Fibroblast of peridontal ligament (primary cell): Measurements from ENCODE around the gene TMEM51.
"Not testable (repeated sequence)": the region's sequence is repeated elsewhere in the genome, so short reads cannot be mapped to it uniquely, and the experiment has no call there.

Experiments used
- DNase-seq: peaks from one replicate; pipeline ENCODE4 v3.0.0-alpha.2; 2010; ENCODE audit errors: extremely low read depth

TMEM51 gene

DNA sequence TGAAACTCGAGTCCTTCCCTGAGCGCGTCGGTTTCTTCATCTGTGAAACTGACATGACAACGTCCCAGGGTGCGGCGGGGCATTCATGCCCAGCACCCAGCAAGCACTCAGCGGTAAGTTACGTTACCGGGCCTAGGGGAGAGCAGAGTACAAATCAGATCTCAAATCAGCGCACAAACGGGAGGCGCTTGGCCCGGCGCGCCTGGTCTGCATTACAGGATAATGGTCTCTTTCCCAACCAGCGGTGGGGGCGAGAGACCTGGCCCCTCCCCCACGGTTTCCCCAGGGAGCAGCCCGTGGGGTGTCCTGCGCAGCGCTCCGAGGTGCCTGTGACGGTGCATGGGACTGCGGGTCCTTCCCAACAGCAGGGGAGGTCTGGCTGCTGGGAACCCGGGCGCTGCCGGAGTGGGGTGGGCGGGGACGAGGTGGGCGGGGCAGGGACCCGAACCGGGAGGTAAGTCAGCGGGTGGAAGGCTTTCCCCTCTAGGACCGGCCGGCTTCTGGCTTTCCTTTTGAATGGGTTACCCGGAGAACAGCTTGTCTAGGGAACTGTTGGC, 1.0 kb downstream of the TMEM51 start:
- no peak for DNase-seq

- DNase-seq: no peak
These were observed 1.6 kb downstream of the TMEM51 start for GRCh38 chr1:15155191-15155590.

DNA sequence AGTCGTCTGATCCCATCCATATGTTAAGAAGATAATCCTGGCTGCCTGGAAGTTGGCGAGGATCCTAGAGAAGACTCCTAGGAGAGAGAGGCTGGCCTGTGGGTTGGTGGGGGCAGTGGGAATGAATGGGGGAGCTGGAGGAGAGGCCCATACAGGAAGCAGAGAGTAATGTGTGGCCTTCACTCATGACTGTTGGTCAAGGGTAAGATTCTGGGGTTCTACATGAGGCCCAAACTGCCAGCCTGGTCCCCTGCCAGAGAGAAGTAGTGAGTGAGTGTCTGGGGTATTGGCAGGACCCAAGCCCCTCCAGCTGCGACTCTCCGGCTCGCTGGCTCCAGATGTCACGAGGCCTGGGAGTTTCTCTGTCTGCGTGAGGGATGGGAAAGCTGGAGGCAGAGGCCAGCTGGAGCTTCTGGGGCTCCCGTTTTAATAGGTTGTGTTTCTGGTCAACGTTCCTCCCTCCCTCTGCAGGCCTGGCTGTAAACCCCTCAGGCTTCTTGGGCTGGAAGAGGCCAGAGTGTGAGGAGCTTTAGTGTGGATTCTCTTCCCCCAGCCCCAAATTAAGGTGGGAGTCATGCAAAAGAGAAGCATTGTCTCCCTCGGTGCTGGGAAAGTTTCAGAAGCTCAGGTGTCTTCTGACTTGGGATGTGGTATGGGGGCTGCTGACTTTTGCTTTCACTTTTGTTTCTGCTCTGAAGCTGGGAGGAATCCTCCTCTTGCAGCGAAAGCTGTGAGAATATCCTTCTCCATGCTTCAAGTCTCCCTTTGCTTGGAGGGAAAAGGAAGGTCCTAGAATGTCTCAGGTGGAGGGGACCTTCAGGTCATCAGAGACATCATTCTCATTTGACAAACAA, 2.6 kb downstream of the TMEM51 start:
- no peak for DNase-seq

DNA sequence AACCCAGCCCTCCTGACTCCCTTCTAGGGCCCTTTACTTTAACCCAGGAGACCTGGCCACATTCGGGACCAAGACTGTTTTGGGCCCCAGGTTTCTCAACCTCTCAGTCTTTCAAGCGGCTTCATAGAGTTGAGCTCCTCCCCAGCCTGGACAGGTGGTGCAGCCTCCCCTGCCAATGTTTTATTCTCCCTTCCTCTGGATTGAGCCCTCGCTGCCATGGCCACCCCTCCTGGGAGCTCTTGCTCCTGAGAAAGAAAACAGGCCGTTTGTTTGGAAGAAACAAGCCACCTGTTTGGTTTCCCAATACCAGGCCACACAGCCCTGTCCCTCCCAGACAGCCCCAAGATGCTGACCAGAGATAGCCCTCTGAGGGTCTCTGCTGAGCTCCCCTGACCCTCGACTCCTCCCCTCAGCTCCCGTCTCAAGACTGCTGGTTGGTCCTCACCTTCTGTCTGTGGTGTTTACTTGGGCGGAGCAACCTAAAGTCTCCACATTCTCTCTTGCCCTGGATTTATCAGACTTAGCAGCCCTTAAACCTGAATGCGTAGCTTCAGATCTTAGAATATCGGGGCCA, 3.3 kb downstream of the TMEM51 start:
- DNase-seq: no peak

- no peak for DNase-seq
These were observed 4.2 kb downstream of the TMEM51 start for GRCh38 chr1:15157524-15158399.

- no peak for DNase-seq
These were observed 5.1 kb downstream of the TMEM51 start for GRCh38 chr1:15158506-15159165.

- no peak for DNase-seq
These were observed 5.6 kb downstream of the TMEM51 start for GRCh38 chr1:15159166-15159555.

GRCh38 chr1:15160626-15161025, 7.1 kb downstream of the TMEM51 start:
- DNase-seq: no peak

GRCh38 chr1:15167386-15167785, 13.8 kb downstream of the TMEM51 start:
- no peak for DNase-seq

- peak; percentile 72 for DNase-seq
These were observed 14.9 kb downstream of the TMEM51 start for GRCh38 chr1:15168479-15168878.

DNA sequence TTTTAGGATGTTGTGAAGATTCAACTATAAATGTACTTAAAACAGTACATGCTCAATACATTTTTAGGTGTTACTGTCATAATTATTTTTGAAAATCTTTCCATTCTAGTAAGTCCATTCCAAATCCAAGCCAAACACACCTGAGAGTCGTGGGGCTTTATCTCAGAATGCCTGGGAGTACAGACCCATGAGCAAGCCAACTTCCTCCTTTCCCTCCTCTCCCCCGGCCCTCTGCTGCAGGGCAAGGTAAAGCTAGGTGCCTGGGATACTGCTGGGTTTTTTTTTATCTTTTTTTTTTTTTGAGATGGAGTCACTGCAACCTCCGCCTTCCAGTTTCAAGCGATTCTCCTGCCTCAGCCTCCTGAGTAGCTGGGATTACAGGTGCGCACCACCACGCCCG, 16.5 kb downstream of the TMEM51 start:
- DNase-seq: no peak

- no peak for DNase-seq
These were observed 17.8 kb downstream of the TMEM51 start for GRCh38 chr1:15171271-15171908.

DNA sequence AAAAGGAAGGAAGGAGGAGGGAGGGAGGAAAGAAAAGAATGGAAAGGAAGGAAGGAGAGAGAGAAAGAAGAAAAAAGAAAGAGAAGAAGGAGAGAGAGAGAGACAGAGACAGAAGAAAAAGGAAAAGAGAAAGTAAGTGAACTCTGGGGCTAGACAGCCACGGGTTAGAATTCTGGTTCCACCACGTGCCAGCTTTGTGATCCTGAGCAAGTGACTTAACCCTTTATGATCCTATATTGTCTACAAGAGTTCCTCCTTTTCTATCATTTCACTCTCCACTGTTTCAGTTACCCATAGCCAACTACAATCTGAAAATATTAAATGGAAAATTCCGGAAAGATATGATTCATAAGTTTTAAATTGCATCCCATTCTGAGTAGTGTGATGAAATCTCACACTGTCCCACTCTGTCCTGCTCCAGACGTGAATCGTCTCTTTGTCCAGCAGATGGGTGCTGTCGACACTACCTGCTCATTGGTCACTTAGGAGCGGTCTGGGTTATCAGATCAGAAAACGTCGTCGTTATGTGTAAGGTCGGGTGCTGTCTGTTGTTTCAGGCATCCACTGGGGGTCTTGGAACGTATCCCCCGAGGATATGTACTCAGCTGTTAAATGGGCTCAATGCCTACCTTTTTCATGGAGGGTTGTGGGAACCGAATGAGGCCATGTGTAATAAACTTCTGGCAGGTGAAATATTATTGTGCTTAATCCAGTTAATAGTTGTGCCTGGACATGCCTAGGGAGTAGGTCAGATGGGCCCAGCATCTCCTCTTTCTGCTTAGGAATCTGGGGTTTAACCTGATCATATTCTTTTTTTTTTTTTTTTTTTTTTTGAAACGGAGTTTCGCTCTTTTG, 19.1 kb downstream of the TMEM51 start:
- DNase-seq: no peak

- no peak for DNase-seq
These were observed 20.5 kb downstream of the TMEM51 start for GRCh38 chr1:15173863-15174614.

DNA sequence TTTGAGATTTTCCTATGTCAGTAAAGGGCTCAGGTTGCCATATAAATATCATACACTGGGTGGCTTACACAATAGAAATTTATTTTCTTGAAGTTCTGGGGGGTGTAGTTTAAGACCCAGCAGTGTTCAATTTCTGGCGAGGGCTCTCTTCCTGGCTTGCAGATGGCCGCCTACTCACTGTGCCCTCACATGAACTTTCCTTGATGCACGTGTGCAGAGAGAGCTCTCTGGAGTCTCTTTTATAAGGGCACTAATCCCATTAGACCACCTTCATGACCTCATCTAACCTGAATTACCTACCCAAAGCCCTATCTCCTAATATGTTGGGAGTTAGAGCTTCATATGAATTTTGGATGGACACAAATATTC, 21.1 kb downstream of the TMEM51 start:
- no peak for DNase-seq

DNA sequence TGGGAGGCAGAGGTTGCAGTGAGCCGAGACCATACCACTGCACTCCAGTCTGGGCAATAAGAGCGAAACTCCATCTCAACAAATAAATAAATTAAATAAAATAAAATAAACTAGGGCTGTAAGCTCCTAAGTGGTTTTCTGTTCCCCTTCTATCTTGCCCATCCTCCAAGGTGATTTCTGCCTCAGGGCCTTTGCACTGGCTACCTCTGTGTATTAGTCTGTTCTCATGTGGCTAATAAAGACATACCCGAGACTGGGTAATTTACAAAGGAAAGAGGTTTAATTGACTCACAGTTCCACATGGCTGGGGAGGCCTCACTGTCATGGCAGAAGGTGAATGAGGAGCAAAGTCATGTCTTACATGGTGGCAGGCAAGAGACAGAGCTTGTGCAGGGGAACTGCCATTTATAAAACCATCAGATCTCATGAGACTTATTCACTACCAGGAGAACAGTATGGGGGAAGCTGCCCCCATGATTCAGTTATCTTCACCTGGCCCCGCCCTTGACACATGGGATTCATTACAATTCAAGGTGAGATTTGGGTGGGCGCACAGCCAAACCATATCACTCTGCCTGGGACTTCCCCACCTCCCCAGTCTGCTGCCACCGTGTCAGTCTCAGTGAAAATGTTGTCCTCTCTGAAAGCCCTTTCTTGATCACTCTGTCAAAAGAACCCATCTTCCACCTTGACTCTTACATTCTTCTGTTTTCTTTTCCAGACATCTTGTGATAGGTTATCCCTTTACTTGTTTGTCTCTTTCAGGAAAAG, 22.0 kb downstream of the TMEM51 start:
- DNase-seq: not testable (repeated sequence)

GRCh38 chr1:15176120-15176519, 22.6 kb downstream of the TMEM51 start:
- DNase-seq: no peak

DNA sequence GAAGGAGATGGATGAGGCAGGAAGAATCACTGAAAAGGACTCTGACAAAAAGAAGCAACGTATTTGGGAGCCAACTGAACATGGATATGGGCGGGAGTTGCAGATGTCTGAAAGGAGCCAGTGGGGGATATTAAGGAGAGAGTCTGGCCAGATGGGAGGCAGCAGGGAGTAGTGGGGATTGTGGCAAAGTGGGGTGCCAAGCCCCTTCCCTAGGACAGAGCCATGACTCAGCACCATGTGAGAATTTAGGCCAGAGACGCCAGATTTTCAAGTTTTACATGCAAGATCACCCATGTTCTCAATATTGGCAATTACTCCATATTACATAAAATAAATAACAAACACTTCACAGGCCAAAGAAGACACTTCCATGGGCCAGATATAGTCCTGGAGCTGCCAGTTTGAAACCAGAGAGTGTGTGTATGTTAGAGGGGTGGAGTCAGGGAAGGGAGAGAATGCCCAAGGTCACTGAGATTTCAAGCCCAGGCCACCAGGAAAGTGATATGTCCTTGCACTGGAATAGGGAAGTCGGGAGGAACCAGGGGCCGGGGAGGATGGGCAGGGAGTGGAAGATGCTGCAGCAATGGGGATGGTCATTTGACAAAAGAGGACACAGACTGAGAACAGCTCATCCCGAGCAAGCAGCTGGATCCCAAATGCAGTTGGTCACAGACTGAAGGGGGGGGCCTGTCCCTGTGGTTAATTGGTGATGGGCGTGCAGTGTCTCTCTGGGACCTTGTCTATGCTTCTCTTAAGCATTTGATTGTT, 23.5 kb downstream of the TMEM51 start:
- DNase-seq: no peak
